Stimulated activated CD4-positive, alpha-beta T cell treated with anti-CD3 and anti-CD28 coated beads, Interleukin-15, amount 100 ng/mL, for 48 hours (primary cell): Measurements from ENCODE around the gene RFX2.
"Not testable (repeated sequence)": the region's sequence is repeated elsewhere in the genome, so short reads cannot be mapped to it uniquely, and the experiment has no call there.

Source experiments
- DNase-seq, 2 donors: peaks; one replicate each; pipeline ENCODE4 v3.0.0-alpha.2; 2020; ENCODE audit warnings: low read depth in 2 of 2

Gene RFX2

GRCh38 chr19:6012426-6013170, 97.7 kb downstream of the RFX2 start:
- DNase-seq = no peak

GRCh38 chr19:6011794-6012193, 98.5 kb downstream of the RFX2 start:
- no peak for DNase-seq

DNA sequence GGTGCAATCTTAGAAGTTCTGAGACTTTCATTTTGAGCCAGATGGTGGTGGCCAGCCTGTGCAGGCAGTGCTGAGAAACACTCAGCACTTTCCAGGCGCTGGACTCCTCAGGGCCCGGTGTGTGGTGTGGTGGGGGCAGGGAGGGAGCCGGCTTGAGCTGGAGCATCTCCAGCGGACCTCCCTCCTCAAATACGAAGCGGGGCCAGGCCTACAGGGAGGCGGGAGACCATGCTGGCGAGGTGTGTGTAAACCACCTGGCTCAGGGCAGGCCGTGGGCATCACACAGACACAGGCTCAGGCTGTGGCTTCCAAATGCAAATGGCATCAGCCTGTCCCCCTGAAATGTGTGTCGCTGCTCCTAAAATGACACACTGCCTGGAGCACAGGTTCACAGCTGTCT, 99.1 kb downstream of the RFX2 start:
- DNase-seq = no peak

DNA sequence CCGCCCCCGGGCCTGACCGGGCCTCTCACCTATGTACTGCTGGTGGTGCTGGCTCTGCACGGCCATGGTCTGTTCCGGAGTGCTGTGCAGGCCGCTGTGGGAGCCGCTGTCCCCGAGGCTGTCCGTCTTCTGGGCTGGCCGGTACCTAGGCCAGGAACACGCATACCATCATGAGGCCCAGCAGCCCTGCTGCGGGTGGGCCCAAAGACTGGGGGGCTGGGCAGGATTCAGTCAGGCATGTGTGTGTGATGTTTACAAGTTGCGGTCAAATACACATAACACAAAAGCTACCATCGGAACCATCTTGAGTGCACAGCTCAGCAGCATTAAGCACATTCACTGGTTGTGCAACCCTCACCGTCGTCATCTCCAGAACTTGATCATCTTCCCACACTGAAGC, 100.2 kb downstream of the RFX2 start:
- no peak for DNase-seq

GRCh38 chr19:6007866-6008265, 102.4 kb downstream of the RFX2 start:
- DNase-seq = no peak

DNA sequence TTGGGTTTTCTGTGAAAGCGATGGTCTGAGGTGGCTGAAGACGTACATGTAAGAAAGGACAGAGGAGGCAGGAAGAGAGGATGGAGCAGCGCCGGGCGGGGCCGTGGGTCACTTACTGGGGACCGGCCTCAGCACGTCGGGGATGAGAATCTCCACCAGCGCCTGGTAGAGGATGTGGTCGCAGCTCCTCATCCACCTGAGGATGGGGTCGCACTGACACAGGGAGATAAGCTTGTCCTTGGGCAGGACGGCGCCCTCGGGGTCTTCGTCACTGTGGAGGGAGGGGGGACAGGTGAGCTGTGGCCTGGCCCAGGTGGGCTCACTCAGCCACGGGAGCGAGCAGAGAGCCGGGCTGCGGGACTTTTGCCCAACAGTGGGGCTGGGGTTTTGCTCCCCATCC, 103.4 kb downstream of the RFX2 start:
- no peak for DNase-seq

GRCh38 chr19:6006070-6006446, 104.2 kb downstream of the RFX2 start:
- DNase-seq = not testable (repeated sequence)

- DNase-seq = no peak
Observed at GRCh38 chr19:6005321-6006069, 104.8 kb downstream of the RFX2 start.

GRCh38 chr19:6003976-6004375, 106.3 kb downstream of the RFX2 start:
- DNase-seq = no peak

DNA sequence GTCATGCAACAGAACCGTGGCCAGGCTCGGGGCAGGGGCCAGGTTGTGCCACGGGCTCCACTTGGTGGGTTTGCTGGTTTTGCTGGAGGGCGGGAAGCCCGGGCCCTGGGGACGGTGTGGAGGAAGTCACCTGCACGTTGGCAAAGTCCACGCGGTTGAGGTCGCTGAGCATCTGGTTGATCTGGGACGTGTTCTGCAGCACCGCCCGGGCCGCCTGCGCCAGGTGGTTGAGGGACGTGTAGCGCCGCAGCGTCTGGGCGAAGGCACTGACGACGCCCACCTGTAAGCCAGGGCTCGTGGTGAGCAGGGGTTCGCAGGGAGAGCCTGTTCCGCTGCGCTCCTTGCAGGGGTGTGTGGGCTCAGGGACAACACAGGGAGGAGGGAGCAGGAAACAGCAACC, 107.7 kb downstream of the RFX2 start:
- no peak for DNase-seq

DNA sequence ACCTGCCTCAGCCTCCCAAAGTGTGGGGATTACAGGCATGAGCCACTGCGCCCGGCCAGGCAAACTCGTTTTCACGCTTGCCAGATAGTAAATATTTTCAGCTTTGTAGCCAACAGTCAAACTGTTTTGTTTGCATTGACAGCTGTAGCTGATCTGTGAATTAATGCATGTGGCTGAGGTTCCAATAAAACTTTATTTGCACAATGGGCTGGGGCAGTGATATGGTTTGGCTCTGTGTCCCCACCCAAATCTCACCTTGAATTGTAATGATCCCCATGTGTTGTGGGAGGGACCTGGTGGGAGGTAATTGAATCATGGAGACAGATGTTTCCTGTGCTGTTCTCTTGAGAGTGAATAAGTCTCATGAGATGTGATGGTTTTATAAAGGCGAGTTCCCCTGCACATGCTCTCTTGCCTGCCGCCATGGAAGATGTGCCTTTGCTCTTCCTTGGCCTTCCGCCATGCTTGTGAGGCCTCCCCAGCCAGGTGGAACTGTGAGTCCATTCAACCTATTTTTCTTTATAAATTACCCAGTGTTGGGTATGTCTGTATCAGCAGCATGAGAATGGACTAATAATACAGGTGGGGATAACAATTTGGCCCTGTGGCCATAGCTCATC, 110.0 kb downstream of the RFX2 start:
- no peak for DNase-seq

DNA sequence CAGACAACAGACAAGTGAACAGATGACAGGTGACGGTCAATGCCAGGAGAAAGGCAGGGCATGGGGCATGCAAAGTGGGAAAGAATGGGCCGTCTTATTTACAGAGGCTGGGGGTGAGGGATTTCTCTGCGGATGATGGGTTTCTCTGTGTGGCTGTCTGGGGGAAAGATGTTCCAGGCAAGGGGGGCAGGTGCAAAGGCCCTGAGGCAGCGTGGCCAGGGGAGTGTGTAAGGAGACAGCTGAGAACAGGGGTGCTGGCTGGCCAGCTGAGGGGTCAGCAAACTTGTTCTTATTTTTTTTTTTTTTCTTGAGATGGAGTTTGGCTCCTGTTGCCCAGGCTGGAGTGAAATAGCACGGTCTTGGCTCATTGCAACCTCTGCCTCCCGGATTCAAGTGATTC, 110.6 kb downstream of the RFX2 start:
- DNase-seq = no peak

DNA sequence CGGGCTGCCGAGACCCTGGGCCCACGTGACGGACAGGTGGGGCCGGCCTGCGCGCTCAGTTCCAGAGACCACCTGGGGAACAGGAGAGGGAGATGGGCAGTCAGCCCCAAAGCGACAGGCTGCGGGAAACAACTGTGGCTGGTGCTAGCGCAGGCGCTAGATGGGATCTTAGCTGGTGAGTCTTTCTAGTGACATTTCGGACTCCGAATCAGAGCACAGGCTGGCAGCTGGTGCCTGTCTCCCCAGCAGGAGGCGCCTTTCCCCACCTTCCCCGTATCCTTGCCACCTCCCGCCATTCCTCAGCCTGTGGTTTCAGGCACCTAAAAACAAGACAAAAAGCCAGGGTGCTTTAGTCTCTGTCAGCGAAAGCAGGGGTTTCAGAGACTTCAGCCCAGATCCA, 112.9 kb downstream of the RFX2 start:
- no peak for DNase-seq

DNA sequence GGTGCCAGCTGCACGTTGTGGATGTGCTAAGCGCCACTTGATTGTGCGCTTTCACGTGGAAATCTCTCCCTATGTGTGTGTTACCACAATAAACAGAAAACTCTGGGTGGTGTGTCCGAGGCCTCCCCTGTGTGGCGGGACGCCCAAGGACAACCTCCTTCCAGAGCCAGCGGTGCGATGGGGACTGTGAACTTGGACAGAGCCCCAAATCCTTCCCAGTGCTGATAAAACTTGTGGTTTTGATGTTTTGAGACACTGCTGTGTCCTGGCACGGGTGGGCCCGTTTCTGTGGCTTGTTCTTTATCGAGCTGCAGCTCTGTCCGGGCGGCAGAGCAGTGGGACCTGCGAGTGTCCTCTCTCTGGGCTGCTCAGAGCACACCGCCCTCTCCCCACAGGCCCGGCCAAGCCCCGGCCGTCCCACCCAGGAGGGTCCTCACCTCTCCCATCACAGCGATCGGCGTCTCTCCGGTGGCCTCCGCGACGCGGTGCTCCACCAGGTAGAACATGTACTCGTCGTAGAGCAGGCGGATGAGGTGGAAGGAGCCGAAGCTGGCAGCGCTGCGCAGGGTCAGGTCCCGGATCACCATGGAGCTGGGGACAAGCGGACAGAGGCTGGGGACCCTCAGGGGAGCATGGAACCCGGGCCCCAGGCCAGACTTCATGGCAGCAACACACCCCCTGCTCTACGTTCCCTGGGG, 113.5 kb downstream of the RFX2 start:
- no peak for DNase-seq

DNA sequence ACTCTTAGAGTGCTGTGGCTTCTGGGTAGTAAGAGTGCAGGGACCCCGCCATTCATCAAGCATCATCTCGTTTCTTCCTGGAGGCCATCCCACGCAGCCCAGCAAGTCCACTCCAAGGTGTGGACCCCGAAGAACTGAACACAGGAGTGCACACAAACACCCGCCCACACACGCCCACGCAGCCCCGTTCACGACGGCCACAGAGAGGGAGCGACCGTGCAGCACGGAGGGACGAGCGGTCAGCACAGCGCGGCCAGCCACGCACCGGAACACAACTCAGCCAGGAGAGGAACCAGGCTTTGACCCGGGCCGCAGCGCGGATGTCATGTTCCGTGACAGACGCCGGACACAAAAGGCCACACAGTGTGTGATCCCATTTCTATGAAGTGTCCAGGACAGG, 114.2 kb downstream of the RFX2 start:
- no peak for DNase-seq

DNA sequence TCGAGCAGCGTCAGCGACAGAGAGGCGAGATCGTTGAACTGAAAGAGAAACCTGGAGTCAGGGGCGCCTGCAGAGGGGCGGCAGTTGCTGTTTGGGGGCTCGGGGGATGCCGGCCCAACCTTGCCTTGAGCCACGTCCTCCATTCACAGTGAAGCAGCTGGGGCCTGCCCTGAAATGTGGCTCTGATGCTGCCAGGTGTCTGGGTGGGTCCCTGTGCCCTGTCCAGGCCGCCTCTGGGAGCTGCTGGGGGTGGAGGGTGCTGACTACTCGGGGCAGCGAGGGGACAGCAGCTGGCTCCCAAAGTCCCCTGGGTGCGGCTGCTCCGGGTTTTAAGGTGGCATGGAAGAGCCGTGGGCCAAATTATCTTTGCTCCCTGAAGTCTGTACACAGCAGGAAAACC, 114.7 kb downstream of the RFX2 start:
- no peak for DNase-seq

DNA sequence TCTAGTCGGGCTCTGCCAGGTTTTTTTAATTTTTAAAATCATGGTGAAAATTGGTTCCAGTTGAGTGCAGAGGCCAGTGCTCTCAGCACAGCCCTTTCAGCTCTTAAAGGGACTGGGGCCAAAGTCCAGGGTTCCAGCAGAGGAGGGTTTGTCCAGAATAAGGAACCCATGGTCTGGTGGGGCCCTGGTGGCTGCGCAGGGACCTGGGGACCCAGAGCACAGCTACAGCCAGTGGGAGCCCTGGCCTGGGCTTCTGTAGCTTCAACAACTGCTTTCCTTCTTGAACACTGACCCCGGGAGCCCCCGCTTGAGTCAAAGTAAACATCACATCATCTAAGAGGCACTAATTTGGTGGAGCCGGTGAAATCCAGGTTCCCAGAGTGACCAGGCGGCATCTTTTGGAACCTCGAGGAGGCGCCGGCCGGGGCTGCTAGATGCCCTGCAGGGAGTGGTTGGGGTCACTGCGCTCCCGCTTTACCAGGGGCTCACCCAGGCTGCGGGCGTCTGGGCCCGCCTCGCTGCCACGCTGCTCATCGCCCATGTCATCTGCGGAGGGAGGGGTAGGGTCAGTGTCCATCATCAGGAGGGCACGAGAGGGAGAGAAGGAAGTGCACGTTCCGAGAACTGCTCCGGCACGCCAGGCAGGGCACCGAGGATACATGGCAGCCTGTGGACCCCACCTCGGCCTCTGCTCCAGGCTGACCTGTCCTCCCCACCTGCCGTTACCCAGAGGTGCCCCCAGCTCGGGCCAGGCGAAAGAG, 115.7 kb downstream of the RFX2 start:
- DNase-seq = no peak

DNA sequence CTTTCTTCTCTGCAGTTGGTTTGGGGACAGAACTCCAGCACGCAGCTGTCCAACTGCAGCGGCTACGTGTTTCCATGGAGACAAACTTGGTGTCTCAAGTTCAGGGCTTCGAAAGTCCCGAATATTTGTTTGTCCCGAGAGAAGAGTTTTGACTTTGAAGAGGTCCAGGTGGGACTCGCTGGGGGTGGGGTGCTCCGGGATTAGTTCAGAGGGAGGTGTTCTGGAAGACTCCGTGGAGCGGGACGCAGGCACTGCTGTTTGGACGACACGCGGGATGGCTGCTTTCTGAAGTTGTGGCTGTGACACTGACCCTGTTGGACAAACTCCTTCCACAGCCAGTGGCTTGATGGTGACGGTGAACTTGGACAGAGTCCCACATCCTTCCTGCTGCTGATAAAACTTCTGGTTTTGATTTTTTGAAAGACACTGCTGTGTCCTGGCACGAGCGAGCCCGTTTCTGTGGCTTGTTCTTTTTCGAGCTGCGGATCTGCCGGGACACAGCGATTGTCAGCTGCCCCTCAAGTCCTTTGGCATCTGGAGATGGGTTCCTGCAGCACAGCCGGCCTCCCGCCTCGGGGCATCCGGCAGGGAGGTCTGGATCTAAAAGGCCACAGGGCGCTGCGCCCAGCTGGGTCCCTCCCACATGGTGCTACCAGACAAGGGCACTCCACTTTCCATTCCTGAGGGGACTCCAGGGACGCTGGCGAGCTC, 116.5 kb downstream of the RFX2 start:
- DNase-seq = no peak

GRCh38 chr19:5993201-5993600, 117.1 kb downstream of the RFX2 start:
- no peak for DNase-seq

DNA sequence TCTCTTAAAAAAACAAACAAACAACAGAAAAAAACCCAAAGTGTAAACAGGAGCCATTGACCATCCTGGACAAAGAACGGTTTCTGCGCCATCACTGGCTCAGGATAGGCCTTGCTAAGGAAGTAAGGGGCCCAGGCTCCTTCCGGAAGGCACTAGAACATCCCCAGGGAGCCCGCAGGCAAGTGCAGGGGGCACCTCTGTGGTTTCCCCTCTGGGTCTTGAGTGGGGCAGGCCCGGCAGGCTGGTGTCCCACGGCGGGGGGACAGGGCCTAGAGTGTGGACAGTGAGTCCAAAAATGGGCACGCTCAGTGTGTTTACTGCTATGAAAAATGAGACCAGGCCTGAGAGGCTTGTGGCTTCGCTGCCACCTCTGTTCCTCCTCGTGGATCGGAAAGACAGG, 117.5 kb downstream of the RFX2 start:
- DNase-seq = no peak

DNA sequence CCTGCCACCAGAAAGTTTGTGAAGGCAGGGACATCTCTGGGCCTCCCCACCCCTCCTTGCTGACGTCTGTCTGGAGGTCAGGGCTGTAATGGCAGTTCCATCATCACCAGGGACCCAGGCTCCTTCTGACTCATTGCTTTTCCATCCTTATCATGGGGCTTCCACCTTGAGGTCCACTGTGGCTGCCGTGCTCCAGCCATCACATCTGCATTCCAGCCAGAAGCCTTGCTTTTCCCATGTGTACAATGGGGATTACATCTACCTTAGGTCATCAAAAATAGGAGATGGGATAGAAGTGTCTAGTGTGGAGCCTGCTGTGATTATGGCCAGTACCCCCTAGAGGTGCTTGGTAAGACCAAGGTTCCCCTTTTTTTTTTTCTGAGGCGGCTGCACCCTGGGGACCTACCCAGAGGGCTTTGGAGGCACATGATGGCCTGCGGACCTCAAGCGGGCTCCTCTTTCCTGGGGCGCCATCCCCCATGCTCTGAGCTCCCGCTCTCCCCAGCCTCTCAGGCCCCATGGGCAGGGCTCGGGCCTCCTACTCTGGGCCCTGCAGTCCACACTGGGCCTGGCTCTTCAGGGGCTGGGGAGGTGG, 119.0 kb downstream of the RFX2 start:
- no peak for DNase-seq
